ENCODE data around the gene ARG2. TPM values are rescaled to one million over a fixed set of nuclear protein-coding genes. Genes with fewer than 3 reads are reported as not detected.

ARG2 gene
- 10 to 100 TPM in 3 of 4 donors, 1 to 10 TPM in 1; 8.5 to 29.7 (median 11.1) TPM for polyA plus RNA-seq (ENCODE audit: insufficient read length in 4 of 4)

- DNase-seq (ENCODE audit: low read depth in 4 of 4, low spot score in 2 of 4) = peak in 3 of 4 donors; percentile 81 to 87 (median 82)
Measured at GRCh38 chr14:67619446-67620216, at the start of gene ARG2. TSS of gene ARG2 (plus strand) at chr14:67619920. CDS start at chr14:67619978, 58 bp downstream.

GRCh38 chr14:67570453-67570852 is 49.3 kb upstream of the ARG2 start:
- no peak for DNase-seq (ENCODE audit: low read depth in 4 of 4, low spot score in 2 of 4)

GRCh38 chr14:67571275-67571990 is 48.3 kb upstream of the ARG2 start:
- DNase-seq (ENCODE audit: low read depth in 4 of 4, low spot score in 2 of 4) = no peak

- DNase-seq (ENCODE audit: low read depth in 4 of 4, low spot score in 2 of 4) = no peak
Measured at GRCh38 chr14:67571991-67572323, 47.8 kb upstream of the ARG2 start.

- no peak for DNase-seq (ENCODE audit: low read depth in 4 of 4, low spot score in 2 of 4)
Measured at GRCh38 chr14:67572608-67573007, 47.1 kb upstream of the ARG2 start.

GRCh38 chr14:67573228-67574010 is 46.3 kb upstream of the ARG2 start:
- DNase-seq (ENCODE audit: low read depth in 4 of 4, low spot score in 2 of 4) = no peak

GRCh38 chr14:67574156-67574555 is 45.6 kb upstream of the ARG2 start:
- no peak for DNase-seq (ENCODE audit: low read depth in 4 of 4, low spot score in 2 of 4)

GRCh38 chr14:67574806-67575205 is 44.9 kb upstream of the ARG2 start:
- DNase-seq (ENCODE audit: low read depth in 4 of 4, low spot score in 2 of 4) = no peak

- no peak for DNase-seq (ENCODE audit: low read depth in 4 of 4, low spot score in 2 of 4)
Measured at GRCh38 chr14:67575684-67576083, 44.0 kb upstream of the ARG2 start.

GRCh38 chr14:67576216-67576955 is 43.3 kb upstream of the ARG2 start:
- DNase-seq (ENCODE audit: low read depth in 4 of 4, low spot score in 2 of 4) = no peak

GRCh38 chr14:67577181-67577808 is 42.4 kb upstream of the ARG2 start:
- no peak for DNase-seq (ENCODE audit: low read depth in 4 of 4, low spot score in 2 of 4)

- DNase-seq (ENCODE audit: low read depth in 4 of 4, low spot score in 2 of 4) = no peak
Measured at GRCh38 chr14:67577909-67578749, 41.6 kb upstream of the ARG2 start.

GRCh38 chr14:67579040-67579439 is 40.7 kb upstream of the ARG2 start:
- DNase-seq (ENCODE audit: low read depth in 4 of 4, low spot score in 2 of 4) = no peak

- no peak for DNase-seq (ENCODE audit: low read depth in 4 of 4, low spot score in 2 of 4)
Measured at GRCh38 chr14:67579636-67580035, 40.1 kb upstream of the ARG2 start.

GRCh38 chr14:67580336-67581171 is 39.2 kb upstream of the ARG2 start:
- DNase-seq (ENCODE audit: low read depth in 4 of 4, low spot score in 2 of 4) = no peak

- no peak for DNase-seq (ENCODE audit: low read depth in 4 of 4, low spot score in 2 of 4)
Measured at GRCh38 chr14:67581643-67582042, 38.1 kb upstream of the ARG2 start.

GRCh38 chr14:67582061-67582460 is 37.7 kb upstream of the ARG2 start:
- no peak for DNase-seq (ENCODE audit: low read depth in 4 of 4, low spot score in 2 of 4)
